GM19463 (cell line): ENCODE results near the gene RSPRY1.
"Not testable (repeated sequence)": the region's sequence is repeated elsewhere in the genome, so short reads cannot be mapped to it uniquely, and the experiment has no call there.

Experiments
- ATAC-seq: cut with Tn5 transposase; IDR thresholded peaks from one replicate; pipeline ENCODE4 v1.9.1; 2021; ENCODE audit warnings: mild to moderate bottlenecking, moderate library complexity; ENCODE audit not compliant: unreplicated experiment

The RSPRY1 gene

GRCh38 chr16:57185446-57185944 lies 634 bp upstream of the RSPRY1 start:
- peak; percentile 20 for ATAC-seq

DNA sequence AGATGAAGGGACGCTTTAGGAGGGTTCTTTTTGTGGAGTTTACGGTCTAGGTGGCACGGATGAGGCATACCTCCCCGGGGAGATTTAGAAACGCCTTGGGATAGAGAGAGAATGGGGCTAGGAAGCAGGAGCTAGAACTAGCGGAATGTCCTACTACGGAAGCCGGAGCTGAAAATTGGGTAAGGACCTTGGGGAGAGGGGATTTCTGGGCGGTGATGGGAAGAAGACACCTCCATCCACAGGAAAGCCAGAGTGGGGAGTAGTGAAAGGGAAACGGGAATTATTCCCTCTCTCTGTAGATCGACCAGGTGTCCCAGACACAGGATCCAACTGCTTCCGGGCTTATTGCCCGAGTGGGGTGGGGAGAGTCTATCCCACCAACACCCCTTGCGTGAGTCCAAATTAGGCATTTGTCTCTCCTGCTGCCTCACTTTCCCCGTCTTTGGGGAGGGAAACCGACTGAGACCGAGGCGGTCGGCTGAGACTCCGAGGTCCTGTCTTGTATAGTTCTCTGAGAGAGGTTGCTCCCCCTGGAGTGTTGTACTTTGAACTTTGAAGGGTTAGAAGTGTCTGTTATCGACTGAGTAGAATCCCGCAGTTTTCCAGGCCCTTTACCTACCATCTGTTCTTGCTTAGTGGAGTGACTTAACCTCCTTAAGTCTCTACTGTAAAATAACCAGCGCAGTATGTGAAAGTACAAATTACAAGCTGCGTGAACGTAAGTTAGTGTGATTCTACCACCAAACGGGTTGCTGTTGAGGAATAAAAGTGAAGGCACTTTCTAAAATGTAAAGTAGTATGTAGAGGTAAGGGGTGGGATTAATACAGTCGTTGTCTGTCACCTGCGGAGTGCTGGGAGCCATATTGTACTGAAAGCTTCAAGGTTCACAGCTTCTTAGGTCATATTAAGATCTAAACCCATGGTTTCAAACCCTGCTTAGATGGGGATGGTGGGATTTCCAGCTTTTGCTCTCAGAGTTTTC lies 1.0 kb downstream of the RSPRY1 start:
- ATAC-seq, result no peak

DNA sequence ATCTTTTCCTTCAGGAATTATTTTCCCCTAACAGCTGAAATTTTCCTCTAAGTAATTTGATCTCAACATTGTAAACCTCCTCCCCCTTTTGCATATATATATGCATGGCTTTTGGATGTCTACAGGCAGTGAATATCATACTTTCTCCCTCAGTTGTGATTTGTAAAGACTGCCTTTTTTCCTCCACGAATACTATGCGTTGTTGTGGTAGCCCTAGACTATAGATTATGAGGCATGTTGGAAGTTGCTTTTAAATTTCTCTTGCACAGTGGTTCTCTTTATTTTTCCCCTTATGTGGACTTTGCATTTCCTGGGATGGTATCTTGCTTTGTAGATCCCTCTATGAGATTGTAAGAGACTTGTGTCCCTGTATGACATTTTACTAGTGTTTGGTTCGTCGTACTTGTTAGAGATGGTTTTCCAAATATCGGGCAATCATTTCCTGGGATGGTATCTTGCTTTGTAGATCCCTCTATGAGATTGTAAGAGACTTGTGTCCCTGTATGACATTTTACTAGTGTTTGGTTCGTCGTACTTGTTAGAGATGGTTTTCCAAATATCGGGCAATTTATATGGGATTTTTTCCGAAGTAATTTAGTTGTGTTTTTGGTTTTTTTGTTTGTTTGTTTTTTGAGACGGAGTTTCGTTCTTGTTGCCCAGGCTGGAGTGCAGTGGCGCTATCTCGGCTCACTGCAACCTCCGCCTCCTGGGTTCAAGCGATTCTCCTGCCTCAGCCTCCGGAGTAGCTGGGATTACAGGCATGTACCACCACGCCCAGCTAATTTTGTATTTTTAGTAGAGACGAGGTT lies 2.0 kb downstream of the RSPRY1 start:
- ATAC-seq, result not testable (repeated sequence)

DNA sequence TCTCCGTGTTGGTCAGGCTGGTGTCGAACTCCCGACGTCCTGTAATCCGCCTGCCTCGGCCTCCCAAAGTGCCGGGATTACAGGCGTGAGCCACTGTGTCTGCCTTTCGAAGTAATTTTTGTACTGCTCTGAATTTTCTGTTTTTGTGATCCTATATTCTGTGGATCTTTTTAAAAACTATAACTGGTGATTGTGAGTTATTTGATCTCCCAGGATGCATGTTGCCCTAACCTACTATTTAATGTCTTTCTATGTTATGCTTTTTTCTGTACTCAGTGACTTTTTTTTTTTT lies 2.5 kb downstream of the RSPRY1 start:
- no peak for ATAC-seq

GRCh38 chr16:57189527-57189926 lies 3.4 kb downstream of the RSPRY1 start:
- ATAC-seq, result not testable (repeated sequence)

DNA sequence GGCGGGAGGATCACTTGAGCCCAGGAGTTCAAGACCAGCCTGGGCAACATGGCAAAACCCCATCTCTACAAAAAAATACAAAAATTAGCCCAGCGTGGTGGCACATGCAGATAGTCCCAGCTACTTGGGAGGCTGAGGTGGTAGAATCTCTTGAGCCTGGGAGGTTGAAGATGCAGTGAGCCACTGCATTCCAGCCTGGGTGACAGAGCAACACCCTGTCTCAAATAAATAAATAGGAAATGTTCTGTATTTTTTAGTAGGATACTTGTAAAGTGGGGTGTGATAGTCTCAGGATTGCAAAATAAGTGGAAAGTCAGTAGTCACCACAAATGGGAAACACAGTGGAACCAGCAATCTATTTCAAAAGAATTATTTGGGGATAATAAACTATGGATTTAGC lies 4.0 kb downstream of the RSPRY1 start:
- ATAC-seq, result no peak

DNA sequence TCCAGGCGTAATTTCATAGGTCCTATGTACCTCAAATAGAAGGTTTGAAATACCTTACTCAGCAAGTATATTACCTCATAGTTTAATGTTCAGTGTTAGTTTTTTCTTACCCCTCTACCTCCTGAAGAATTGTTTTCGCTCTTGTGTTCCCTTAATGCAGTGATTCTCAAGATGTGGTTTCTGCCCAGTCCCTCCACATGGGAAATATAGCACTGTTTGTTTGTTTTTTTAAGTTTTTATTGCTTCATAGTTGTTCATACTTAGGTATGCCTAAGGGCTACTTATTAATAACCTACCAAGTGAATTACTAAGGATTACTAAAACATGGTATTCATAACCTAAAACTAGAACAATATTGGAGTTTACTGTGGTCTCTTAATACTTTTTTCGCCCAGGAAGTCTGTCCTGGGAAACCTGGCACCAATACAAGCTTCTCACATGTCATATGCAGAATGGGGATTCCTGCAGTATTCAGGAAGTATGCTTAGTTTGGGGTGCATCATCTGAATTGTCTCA lies 5.0 kb downstream of the RSPRY1 start:
- no peak for ATAC-seq

DNA sequence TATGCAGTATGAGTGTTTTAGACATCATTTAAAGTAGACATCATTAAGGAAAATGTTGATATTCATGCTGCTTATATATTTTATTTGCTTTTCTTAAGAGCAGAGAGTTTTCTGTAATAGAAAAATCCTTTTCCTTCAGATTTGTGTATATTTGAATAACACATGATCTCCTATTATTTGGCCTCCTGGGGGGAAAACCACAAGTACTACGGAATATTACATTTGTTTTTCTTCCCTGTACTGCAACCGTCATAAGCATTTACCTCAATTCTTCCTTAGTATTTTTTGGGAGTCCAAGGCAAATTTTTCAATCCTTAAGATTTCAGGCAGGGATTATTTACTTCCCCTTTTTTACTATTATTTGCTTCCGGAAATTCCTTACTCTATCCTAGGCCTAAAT lies 6.0 kb downstream of the RSPRY1 start:
- no peak for ATAC-seq

DNA sequence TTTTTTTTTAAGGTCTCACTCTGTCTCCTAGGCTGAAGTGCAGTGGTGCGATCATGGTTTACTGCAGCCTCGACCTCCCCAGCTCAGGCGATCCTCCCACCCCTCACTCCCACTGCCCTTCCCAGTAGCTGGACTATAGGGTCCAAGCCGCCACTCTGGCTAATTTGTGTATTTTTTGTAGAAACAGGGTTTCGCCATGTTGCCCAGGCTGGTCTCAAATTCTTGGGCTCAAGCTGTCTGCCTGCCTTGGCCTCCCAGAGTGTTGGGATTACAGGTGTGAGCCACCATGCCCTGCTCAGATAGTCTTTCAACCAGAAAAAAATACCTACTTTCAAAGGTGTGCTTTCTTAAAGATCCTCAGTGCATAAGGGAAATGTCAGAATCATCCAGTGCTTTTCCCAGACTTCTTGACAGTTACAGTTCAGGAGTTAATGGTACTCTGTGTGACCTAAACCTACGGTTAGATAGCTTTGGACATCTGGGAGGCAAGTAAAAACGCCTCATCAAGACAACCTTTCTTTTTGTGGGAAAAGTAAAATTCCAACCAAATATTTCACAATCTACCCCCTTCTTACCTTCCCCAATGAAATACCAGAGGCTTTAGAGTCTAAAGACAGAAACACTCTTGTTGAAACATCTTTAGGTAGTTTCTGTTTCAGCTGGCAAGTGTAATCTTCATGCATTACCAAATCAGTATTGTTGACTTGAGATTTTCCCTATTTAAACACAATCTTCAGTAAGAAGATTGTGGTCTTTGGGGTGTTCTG lies 6.8 kb downstream of the RSPRY1 start:
- ATAC-seq, result no peak

GRCh38 chr16:57194512-57194911 lies 8.4 kb downstream of the RSPRY1 start:
- no peak for ATAC-seq

DNA sequence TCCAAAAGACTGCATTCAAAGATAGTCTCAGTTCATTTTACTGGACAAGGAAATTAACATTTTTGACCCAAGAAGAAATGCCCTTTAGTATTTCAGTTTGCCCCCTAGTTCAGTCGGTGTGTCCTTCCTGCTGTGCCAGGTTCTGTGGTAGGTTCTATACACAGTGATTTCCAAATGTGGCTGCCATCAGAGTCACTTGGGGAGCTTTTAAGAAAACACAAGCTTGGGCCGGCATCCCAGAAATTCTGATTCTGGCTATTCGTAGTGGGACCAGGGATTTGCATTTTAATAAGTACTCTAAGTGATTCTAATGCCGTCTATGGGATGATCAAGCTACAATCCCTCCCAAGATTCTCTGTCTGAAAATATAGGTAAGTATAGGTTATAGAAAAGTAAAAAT lies 10.2 kb downstream of the RSPRY1 start:
- ATAC-seq, result no peak

GRCh38 chr16:57196753-57197152 lies 10.6 kb downstream of the RSPRY1 start:
- ATAC-seq, result no peak

DNA sequence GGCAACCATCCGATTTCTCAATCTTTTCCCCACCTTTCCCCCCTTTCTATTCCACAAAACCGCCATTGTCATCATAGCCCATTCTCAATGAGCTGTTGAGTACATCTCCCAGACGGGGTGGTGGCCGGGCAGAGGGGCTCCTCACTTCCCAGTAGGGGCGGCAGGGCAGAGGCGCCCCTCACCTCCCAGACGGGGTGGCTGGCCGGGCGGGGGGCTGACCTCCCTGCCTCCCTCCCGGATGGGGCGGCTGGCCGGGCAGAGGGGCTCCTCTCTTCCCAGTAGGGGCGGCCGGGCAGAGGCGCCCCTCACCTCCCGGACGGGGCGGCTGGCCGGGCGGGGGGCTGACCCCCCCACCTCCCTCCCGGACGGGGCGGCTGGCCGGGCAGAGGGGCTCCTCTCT lies 14.2 kb downstream of the RSPRY1 start:
- ATAC-seq, result not testable (repeated sequence)

GRCh38 chr16:57200926-57201325 lies 14.8 kb downstream of the RSPRY1 start:
- ATAC-seq, result not testable (repeated sequence)

- ATAC-seq, result no peak
These were observed 16.2 kb downstream of the RSPRY1 start for GRCh38 chr16:57202095-57202886.

GRCh38 chr16:57203451-57203850 lies 17.3 kb downstream of the RSPRY1 start:
- ATAC-seq, result no peak

- no peak for ATAC-seq
These were observed 18.5 kb downstream of the RSPRY1 start for GRCh38 chr16:57204675-57205074.

DNA sequence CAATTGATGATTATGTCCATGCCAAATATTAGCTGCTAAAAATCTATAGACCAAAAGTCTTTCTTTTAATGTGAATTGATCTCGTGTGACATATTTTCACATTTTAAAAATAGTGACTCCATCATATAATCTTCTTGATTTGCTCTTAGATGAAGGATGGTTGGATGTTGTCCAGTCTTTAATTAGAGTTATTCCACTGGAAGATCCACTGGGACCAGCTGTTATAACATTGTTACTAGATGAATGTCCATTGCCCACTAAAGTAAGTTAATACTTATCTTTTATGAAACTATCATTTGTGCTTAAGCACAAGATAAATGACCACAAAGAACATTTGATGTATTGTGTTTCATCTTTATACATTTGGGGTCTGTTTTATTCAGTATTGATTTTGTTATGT lies 22.8 kb downstream of the RSPRY1 start:
- ATAC-seq, result no peak

GRCh38 chr16:57209780-57210179 lies 23.7 kb downstream of the RSPRY1 start:
- no peak for ATAC-seq

DNA sequence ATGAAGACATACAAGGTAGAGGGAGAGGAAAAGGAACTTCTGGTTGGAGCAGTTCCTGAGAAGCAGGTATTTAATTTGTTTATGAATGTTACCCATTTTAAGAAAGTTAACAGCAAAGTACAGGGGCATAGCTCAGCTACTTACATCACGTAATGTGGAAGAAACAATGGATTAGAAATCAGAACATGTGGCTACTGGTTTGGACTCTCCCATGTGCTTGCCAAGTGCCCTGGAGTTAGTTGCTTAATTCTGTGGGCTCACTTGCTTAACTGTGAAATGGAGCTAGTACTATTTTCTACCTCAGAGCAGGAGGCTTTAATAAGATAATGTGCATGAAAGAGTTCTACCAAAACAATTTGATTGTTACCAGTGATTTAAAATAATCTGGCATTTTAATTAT lies 27.3 kb downstream of the RSPRY1 start:
- ATAC-seq, result no peak
